Activated CD8-positive, alpha-beta memory T cell treated with anti-CD3 and anti-CD28 coated beads, Interleukin-2, amount 10 ng/mL, durations not matched to agents 7 days and 5 days (primary cell): ENCODE measurements around the gene DLGAP4. TPM values are rescaled to one million over a fixed set of nuclear protein-coding genes. Genes with fewer than 3 reads are reported as not detected.
A peak's percentile ranks its signal among the peaks of the same experiment; 100 is the strongest.
"Not testable (repeated sequence)": the region's sequence is repeated elsewhere in the genome, so short reads cannot be mapped to it uniquely, and the experiment has no call there.

Experiments
- ATAC-seq: fragments of 150-1000 bp; cut with Tn5 transposase; one replicate; pipeline ENCODE4 v1.10.0; 2021; ENCODE audit warnings: moderate library complexity
- CTCF ChIA-PET: fragments of 350-600 bp; sonication (Branson Sonifier 250); formaldehyde crosslinking; loops from one replicate; lab custom pipeline; 2021; ENCODE audit warnings: antibody characterized with exemption; lab: Charles Lee
- DNase-seq: peaks from one replicate; pipeline ENCODE4 v3.0.0-alpha.2; 2020
- H3K27ac Mint-ChIP-seq: one replicate; pipeline ENCODE4 v1.8.0; 2021; ENCODE audit warnings: mild to moderate bottlenecking, mixed read lengths
- H3K27me3 Mint-ChIP-seq: one replicate; pipeline ENCODE4 v1.8.0; 2021; ENCODE audit warnings: mixed read lengths
- H3K36me3 Mint-ChIP-seq: one replicate; pipeline ENCODE4 v1.8.0; 2021; ENCODE audit warnings: mild to moderate bottlenecking, mixed read lengths
- H3K4me1 Mint-ChIP-seq: one replicate; pipeline ENCODE4 v1.8.0; 2021; ENCODE audit warnings: mixed read lengths
- H3K4me3 Mint-ChIP-seq: one replicate; pipeline ENCODE4 v1.8.0; 2021; ENCODE audit warnings: mild to moderate bottlenecking, moderate library complexity, mixed read lengths
- H3K9me3 Mint-ChIP-seq: one replicate; pipeline ENCODE4 v1.8.0; 2022; ENCODE audit warnings: low read depth, mixed read lengths
- total RNA-seq, 2 experiments: library from RNA; stranded (reverse); gene quantifications; one replicate each; pipeline ENCODE4 v1.2.3, GENCODE V29; 2021

The DLGAP4 gene
- total RNA-seq, 2 experiments from 2014 or later: 18.8 to 19.6 TPM

DNA sequence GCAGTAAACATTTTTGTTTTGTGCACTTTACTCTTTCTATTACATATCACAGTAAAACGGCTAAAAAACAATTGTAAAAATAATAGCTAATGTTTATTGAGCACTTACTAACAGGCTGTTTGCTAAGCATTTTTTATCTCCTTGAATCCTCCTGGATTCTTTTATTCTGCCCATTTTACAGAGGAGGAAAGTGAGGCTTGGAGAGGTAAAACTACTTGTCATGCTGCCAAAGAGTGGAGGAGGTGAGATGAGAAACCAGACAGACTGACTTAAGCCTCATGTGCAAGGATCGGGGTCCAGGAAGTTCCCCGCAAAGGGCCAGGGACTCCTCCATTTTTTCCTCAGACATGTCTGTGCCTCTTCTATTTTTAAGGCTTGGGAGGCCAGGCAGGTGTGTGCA lies 63.6 kb downstream of the DLGAP4 start:
- no peaks in the 10 kb centered on the region for H3K4me1 Mint-ChIP-seq
- DNase-seq (no peak), ATAC-seq (no peak)
- H3K36me3 Mint-ChIP-seq: no peaks in the 10 kb centered on the region
- H3K9me3 Mint-ChIP-seq: no peaks in the 10 kb centered on the region
- H3K4me3 Mint-ChIP-seq: no peak overlapping the region
- CTCF ChIA-PET: no interaction called here
- no peak overlapping the region for H3K27ac Mint-ChIP-seq
- H3K27me3 Mint-ChIP-seq: peaks cover 12% of the 10 kb centered on the region

DNA sequence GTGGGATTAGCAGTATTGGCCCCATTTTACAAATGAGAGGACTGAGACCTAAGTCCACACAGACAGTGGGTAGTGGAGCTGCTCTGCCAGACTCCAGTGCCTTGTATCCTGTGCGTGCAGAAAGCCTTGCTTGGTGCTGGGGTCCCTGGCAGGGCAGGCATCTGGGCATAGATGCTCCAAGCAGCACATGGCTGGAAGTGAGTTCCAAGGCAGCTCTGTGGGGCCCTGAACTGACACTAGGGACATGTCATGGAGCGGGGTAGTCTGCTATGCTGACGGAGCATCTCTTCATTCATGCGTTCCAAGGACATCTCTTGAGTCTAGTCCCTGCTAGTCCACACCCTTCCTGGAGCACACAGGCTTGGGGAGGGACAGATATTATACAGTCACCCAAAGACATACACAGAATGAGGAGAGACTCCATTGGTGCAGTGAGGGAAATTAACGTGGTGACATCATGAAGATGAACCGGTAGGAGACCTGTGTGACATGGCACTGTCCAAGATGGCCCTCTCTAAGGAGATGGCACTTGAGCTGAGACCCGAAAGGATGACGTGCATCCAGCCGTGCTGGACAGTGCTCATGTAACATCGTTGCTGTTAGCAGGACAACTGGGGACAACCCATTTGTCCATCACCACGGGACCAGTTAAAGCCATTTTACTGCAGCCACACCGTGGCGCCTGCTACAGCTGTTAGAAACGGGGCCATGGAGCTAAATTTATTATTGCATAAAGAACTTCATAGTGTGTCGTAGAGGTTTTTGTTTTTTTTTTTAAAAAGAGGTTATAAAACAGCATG lies 65.1 kb downstream of the DLGAP4 start:
- peaks cover 20% of the 10 kb centered on the region for H3K27me3 Mint-ChIP-seq
- ATAC-seq: no peak
- H3K27ac Mint-ChIP-seq: no peak overlapping the region
- CTCF ChIA-PET: interaction anchor here (1.2 kb wide), 1 partner anchor 168 kb away, joined by 3 read pairs; no protein-coding TSS in a partner anchor
- H3K4me1 Mint-ChIP-seq: no peaks in the 10 kb centered on the region
- H3K4me3 Mint-ChIP-seq: no peak overlapping the region
- H3K9me3 Mint-ChIP-seq: no peaks in the 10 kb centered on the region
- no peak for DNase-seq
- no peaks in the 10 kb centered on the region for H3K36me3 Mint-ChIP-seq

DNA sequence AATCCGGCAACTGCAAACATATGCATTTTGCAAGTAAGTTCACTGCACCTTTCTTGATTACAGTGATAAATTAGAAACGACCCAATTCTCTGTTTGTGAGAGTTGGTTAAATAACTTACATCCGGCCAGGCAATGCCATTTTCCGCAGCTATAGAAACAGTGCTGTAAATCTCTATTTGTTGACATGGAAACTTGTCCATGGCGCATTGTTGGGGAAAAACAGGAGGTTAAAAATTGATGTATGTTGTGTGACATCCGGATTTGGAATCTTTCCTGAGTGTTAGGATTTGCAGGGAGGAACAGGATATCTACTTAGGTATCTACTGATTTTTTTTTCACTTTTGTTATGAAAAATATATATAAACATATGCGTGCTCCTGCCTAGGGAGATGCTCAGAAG lies 66.5 kb downstream of the DLGAP4 start:
- CTCF ChIA-PET: no interaction called here
- H3K4me1 Mint-ChIP-seq: no peaks in the 10 kb centered on the region
- no peak overlapping the region for H3K27ac Mint-ChIP-seq

DNA sequence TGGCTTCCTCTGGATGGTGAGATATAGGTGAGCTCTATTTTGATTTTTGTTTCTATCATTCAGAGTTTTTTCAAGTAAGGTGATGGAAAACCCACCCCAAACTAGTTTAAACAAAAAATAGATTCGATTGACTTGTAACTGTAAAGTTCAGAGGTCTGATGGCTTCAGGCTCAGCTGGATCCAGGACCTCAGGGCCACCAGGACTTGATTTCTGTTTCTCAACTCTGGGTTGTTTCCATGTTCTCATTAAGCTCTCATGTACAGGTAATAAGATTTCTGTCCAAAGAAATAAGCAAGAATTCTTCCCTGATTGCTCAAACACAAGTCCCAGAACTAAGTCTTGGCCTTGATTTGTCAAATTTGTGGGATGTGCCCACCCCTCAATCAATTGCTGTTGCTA lies 67.0 kb downstream of the DLGAP4 start:
- H3K4me1 Mint-ChIP-seq: no peaks in the 10 kb centered on the region
- CTCF ChIA-PET: no interaction called here
- no peak overlapping the region for H3K4me3 Mint-ChIP-seq
- no peak overlapping the region for H3K27ac Mint-ChIP-seq
- H3K27me3 Mint-ChIP-seq: peaks cover 27% of the 10 kb centered on the region
- H3K9me3 Mint-ChIP-seq: no peaks in the 10 kb centered on the region
- no peaks in the 10 kb centered on the region for H3K36me3 Mint-ChIP-seq
- DNase-seq: no peak
- no peak for ATAC-seq

More for the DNA sequence above, 66.5 kb downstream of the DLGAP4 start:
- no peak for DNase-seq
- peaks cover 27% of the 10 kb centered on the region for H3K27me3 Mint-ChIP-seq
- no peaks in the 10 kb centered on the region for H3K9me3 Mint-ChIP-seq
- ATAC-seq: no peak
- no peak overlapping the region for H3K4me3 Mint-ChIP-seq
- no peaks in the 10 kb centered on the region for H3K36me3 Mint-ChIP-seq

DNA sequence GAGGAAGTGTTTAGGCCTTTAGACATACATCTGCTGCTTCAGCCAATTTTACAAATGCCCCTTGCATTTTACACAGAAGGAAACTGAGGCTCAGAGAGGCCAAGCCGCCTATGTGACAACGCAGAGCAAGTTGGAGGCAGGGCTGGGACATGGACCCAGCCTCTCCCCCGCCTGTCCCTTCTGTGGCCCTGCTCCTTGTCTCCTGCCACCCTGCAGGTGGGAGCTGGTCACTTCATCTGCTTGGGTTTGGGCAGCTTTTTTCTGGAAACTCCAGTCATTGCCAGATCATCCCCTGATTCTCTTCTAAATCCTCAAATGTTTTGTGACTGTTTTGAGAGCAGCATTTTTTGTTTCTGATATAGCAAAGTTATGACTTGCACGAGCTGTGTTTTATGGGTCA lies 68.9 kb downstream of the DLGAP4 start:
- H3K27ac Mint-ChIP-seq: no peak overlapping the region

DNA sequence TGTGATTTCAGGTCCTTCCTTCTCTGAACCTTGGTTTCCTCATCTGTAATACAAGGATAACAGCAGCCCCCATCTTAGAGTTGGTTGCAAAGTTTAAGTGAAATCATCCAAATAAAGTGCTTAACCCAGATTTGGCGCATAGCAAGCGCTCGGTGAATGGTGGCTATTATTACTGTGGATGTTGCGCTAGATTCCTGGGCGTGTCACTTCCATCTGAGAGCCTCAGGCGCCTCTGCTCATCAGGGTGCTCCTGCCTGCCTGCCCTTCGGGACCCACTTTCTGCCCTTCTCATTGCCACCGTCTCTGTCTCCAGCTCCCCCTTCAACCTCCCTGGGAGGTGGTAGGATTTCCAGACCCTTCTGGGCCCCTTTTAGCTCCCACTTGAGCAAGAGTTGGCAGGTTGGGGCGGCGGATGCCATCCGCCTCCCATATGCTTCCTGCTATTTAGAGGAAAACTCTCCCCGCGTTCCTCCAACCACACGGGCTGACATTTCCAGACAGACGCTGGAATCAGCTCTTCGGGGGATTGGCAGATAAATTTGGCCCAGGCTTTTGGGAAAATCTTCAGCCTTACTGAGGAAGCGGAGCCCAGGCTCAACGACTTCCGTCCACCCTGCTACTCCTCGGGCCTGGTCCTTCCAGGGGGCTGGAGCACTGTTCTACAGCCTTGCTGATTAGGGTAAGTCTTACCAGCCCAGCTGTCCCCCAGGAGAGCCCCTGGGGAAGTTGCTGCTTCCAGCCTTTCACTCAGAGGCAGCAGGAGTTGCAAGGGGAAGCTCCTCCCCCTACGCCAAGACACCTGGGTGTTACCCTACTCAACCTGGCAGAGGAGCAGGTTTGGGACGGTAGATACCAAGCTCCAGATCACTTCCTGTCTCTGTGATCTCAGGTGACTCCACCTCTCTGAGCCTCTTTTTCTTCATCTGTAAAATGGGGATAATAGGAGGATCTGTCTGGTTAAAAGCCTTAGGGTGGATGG lies 71.5 kb downstream of the DLGAP4 start:
- Mint-ChIP-seq H3K4me3 (no peak overlapping the region), H3K4me1 (no peaks in the 10 kb centered on the region), H3K27me3 (peaks cover 26% of the 10 kb centered on the region), H3K27ac (no peak overlapping the region), H3K9me3 (no peaks in the 10 kb centered on the region), H3K36me3 (no peaks in the 10 kb centered on the region)
- DNase-seq: no peak
- CTCF ChIA-PET: interaction anchor here (0.6 kb wide), 1 partner anchor 69 kb away, joined by 3 read pairs; no protein-coding TSS in a partner anchor
- ATAC-seq: no peak

More for the DNA sequence above, 68.9 kb downstream of the DLGAP4 start:
- Mint-ChIP-seq H3K9me3 (no peaks in the 10 kb centered on the region), H3K4me1 (no peaks in the 10 kb centered on the region), H3K4me3 (no peak overlapping the region), H3K36me3 (no peaks in the 10 kb centered on the region), H3K27me3 (peaks cover 31% of the 10 kb centered on the region)
- no peak for ATAC-seq
- CTCF ChIA-PET: no interaction called here
- no peak for DNase-seq

DNA sequence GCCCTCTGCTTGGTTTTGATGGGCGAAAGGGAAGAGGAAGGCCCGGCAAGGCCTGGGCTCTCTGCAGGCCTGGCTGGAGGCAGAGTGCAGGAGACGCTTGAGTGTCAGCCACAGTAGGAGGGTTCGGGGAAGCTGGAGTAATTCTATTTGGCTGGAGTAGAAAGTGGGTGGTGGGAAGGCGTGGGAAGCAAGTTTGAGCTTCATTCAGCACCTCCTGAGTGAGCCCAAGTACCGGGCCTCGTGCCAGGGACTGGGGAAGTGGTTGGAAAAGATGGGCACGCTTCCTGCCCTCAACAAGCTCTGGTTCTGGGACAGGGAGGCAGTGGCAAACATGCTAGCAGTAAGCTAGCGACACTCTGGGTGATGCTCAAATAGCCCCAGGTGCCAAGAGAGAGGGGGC lies 72.5 kb downstream of the DLGAP4 start:
- no peak overlapping the region for H3K27ac Mint-ChIP-seq
- no peaks in the 10 kb centered on the region for H3K9me3 Mint-ChIP-seq
- DNase-seq (no peak), ATAC-seq (no peak)
- CTCF ChIA-PET: interaction anchor here (0.6 kb wide), 1 partner anchor 70 kb away, joined by 3 read pairs; no protein-coding TSS in a partner anchor
- no peak overlapping the region for H3K4me3 Mint-ChIP-seq
- H3K4me1 Mint-ChIP-seq: no peaks in the 10 kb centered on the region
- peaks cover 22% of the 10 kb centered on the region for H3K27me3 Mint-ChIP-seq
- no peaks in the 10 kb centered on the region for H3K36me3 Mint-ChIP-seq

DNA sequence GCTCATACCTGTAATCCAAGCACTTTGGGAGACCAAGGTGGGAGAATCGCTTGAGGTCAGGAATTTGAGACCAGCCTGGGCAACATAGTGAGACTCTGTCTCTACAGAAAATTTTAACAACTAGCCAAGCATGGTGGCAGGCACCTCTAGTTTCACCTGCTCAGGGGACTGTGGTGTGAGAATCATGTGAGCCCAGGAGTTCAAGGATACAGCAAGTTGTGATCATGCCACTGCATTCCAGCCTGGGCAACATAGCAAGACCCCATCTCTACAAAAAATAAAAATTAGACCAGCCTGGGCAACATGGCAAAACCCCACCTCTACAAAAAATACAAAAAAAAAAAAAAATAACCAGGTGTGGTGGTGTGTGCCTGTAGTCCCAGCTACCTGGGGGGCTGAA lies 73.8 kb downstream of the DLGAP4 start:
- ATAC-seq, H3K4me3 Mint-ChIP-seq, H3K4me1 Mint-ChIP-seq, H3K36me3 Mint-ChIP-seq, CTCF ChIA-PET, H3K27ac Mint-ChIP-seq, DNase-seq, H3K9me3 Mint-ChIP-seq: not testable (repeated sequence)
- peaks cover 18% of the 10 kb centered on the region for H3K27me3 Mint-ChIP-seq

DNA sequence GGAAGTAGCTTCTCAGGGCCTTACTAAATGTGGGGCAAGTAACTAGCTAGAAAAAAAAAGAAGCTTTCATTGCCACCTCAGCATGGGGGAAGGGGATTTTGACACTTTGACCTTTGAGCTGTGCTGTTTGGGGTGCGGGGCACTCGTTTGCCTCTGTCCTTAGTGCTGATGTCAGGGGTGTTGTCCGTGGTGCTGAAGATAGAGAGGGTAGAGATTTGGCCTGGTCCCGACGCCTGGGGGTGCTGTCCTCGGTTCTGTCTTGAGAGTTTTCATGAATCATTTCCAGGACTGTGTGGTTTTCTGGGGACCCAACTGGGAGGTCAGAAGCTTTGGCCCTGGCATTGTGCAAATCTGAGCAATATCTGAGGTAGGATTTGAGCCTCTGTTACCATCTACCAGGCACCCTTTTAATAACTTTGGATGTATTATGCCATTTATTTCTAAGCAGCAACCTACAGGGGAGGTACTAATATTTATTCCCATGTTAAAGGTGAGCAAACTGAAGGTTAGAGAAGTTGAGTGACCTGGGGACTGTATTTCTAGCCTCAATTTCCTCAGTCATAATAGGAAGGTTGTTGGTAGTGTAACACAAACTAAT lies 78.0 kb downstream of the DLGAP4 start:
- no peak overlapping the region for H3K27ac Mint-ChIP-seq
- CTCF ChIA-PET: interaction anchor here (0.7 kb wide), 2 partner anchors 1532 to 1683 kb away, joined by 3 to 4 read pairs; no protein-coding TSS in a partner anchor
- DNase-seq (peak; percentile 66), ATAC-seq (peak; percentile 80)
- peaks cover 11% of the 10 kb centered on the region for H3K27me3 Mint-ChIP-seq
- H3K9me3 Mint-ChIP-seq: no peaks in the 10 kb centered on the region
- no peaks in the 10 kb centered on the region for H3K4me1 Mint-ChIP-seq
- H3K4me3 Mint-ChIP-seq: no peak overlapping the region
- no peaks in the 10 kb centered on the region for H3K36me3 Mint-ChIP-seq

DNA sequence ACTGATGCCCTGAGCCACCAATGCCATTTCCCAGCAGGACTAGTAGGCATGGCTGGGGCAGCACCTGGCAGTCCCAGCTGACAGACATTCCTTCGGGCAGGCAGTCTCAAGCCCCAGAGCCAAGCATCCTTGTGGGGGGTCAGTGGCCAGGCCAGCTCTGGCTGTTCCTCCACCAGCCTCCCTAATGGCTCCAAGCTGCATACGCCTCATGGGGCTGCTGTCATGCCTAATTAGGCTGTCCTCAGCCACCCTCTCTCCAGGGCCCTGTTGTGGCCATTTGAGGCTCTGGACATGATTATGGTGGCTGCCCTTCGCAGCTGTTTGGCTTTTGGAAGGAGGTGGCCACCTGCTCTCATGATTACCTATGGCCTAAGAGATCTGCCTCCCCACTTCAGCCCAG lies 79.4 kb downstream of the DLGAP4 start:
- H3K27ac Mint-ChIP-seq: no peak overlapping the region
- H3K27me3 Mint-ChIP-seq: peaks cover 8% of the 10 kb centered on the region
- no peak for DNase-seq
- no peaks in the 10 kb centered on the region for H3K4me1 Mint-ChIP-seq
- no peak overlapping the region for H3K4me3 Mint-ChIP-seq
- ATAC-seq: no peak
- H3K36me3 Mint-ChIP-seq: no peaks in the 10 kb centered on the region
- CTCF ChIA-PET: interaction anchor here (0.8 kb wide), 1 partner anchor 54 kb away, joined by 3 read pairs; no protein-coding TSS in a partner anchor
- no peaks in the 10 kb centered on the region for H3K9me3 Mint-ChIP-seq

DNA sequence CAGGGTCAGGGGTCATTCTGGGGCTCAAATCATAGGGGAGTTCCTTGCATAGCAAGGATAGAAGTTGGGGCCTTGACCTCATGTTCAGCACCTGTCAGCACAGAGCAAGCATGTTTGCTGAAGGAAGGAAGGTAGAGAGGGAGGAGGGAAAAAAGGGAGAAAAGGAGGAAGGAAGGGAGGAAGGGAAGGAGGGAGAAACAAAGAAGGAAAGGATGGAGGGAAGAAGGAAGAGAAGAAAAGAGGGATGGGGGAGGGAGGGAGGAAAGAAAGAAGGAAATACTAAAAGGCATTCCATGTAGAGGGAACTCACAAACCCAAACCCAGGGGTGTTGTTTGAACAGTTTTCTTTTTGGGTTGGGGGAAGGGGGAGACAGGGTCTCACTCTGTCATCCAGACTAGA lies 80.1 kb downstream of the DLGAP4 start:
- no peaks in the 10 kb centered on the region for H3K36me3 Mint-ChIP-seq
- CTCF ChIA-PET: interaction anchor here (0.5 kb wide), 1 partner anchor 144 kb away, joined by 3 read pairs; no protein-coding TSS in a partner anchor
- H3K4me1 Mint-ChIP-seq: no peaks in the 10 kb centered on the region
- H3K4me3 Mint-ChIP-seq: no peak overlapping the region
- peaks cover 10% of the 10 kb centered on the region for H3K27me3 Mint-ChIP-seq
- no peak overlapping the region for H3K27ac Mint-ChIP-seq
- no peaks in the 10 kb centered on the region for H3K9me3 Mint-ChIP-seq
- no peak for ATAC-seq
- no peak for DNase-seq

DNA sequence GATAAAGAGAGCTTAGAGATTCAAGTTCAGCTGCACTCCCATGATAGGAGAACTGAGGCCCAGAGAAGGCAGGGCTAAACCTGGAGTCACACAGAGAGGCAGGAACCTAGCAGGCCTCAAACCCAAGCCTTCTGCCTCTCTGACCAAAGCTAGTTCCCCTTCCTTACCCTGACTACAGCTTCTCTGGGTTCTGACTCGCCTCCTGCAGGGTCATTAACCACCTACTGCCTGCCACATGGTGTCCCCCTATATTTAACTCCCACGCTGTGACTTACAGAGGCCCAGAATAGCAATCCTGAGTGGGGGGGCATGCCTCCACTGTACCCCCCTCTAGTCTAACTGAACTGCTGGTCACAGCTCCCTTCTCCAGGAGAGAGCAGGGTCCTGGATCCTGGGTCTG lies 84.1 kb downstream of the DLGAP4 start:
- CTCF ChIA-PET: interaction anchor here (1.0 kb wide), 1 partner anchor 188 kb away, joined by 4 read pairs; no protein-coding TSS in a partner anchor
- Mint-ChIP-seq H3K4me1 (no peaks in the 10 kb centered on the region), H3K4me3 (no peak overlapping the region), H3K36me3 (no peaks in the 10 kb centered on the region), H3K27me3 (peaks cover 18% of the 10 kb centered on the region), H3K27ac (no peak overlapping the region), H3K9me3 (no peaks in the 10 kb centered on the region)
- no peak for DNase-seq
- no peak for ATAC-seq
